Measurements from ENCODE around the gene FBXL14. TPM values are rescaled to one million over a fixed set of nuclear protein-coding genes. Genes with fewer than 3 reads are reported as not detected.

FBXL14 gene
- total RNA-seq, 2 donors from 2014 or later: 26.7 to 30.0 TPM

DNA sequence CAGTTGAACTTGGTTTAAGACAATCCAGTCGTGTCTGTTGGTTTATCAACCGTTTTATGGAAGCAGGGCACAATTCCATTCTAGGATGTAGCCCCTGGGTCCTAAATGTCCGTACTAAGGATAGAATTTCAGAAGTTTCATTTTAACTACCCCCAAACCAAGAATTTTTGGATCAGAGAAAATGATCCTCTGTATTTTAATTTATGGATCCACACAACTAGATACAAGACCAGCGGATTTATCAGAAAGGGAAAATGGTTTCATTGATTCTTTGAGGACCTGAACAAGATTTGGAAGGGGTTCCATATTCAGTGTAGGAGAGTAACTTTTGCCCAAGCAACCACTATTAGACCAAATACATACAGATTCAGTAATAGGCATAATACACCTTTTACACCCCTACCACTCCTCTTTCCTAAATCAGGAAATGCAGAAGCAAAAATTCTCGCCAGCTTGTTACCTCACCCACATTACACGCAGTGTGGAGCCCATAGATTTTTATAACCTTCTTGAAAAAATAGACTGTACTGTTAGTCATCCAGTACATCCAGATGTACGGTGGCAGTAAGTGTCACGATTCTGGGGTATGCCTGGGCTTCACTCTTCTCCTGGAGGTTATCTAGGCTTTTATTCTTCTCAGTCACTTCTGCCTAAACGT is 1.4 kb upstream of the FBXL14 start:
- peak overlapping the region; percentile 97 for H3K27ac Mint-ChIP-seq
- H3K9me3 ChIP-seq (ENCODE audit: control insufficient read depth, low read length, poor library complexity, severe bottlenecking): no peaks in the 10 kb centered on the region
- ATAC-seq (no peak), DNase-seq (no peak)
- no peaks in the 10 kb centered on the region for H3K27me3 Mint-ChIP-seq
- H3K4me3 Mint-ChIP-seq: peak overlapping the region; percentile 96
- H3K36me3 Mint-ChIP-seq (ENCODE audit: low read depth): no peaks in the 10 kb centered on the region
- peaks cover 32% of the 10 kb centered on the region for H3K4me1 Mint-ChIP-seq

DNA sequence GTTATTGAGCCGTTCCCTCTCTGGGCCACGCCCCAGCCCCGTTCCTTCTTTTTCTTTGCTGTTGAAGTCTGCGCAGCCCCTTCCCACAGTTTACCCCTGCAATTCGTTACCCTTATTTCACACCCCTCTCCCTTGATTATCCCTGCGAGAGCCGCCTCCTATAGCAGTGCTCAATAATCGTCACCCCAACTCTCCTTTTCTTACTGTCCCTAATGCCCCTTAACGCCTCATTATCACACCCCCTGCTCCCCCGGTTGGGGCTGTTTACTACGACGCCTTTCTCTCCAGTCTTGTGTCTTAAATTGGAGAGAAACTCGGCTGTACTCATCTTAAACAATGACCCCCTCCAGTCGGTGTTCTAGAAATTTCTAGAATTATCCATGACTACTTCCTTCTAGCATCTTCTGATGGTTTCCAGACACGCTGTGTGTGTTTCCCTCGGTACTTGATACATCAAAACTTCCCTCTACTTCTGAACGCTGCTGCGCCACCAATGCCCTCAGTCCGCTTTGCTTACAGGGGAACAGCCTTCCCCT is 713 bp upstream of the FBXL14 start:
- peaks cover 38% of the 10 kb centered on the region for H3K4me1 Mint-ChIP-seq
- H3K36me3 Mint-ChIP-seq (ENCODE audit: low read depth): no peaks in the 10 kb centered on the region
- H3K4me3 Mint-ChIP-seq: peak overlapping the region; percentile 96
- no peaks in the 10 kb centered on the region for H3K9me3 ChIP-seq (ENCODE audit: control insufficient read depth, low read length, poor library complexity, severe bottlenecking)
- peak overlapping the region; percentile 97 for H3K27ac Mint-ChIP-seq
- no peaks in the 10 kb centered on the region for H3K27me3 Mint-ChIP-seq
- DNase-seq: no peak
- no peak for ATAC-seq

DNA sequence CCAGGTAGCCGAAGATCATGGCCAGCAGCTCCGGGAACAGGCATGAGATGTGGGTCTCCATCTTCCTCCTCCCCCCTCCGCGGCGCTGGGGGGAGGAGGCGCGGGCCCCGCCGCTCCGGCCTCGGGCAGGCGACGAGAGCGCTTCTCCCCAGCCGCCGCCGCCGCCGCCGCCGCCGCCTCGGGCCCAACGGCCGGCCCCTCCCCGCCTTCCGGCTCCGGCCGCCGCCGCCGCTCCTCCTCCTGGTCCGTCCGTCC is 448 bp downstream of the FBXL14 start:
- Mint-ChIP-seq H3K36me3 (ENCODE audit: low read depth) (no peaks in the 10 kb centered on the region), H3K27ac (no peak overlapping the region), H3K27me3 (no peaks in the 10 kb centered on the region), H3K4me3 (peak overlapping the region; percentile 95), H3K4me1 (peaks cover 40% of the 10 kb centered on the region)
- no peaks in the 10 kb centered on the region for H3K9me3 ChIP-seq (ENCODE audit: control insufficient read depth, low read length, poor library complexity, severe bottlenecking)
- no peak for ATAC-seq
- no peak for DNase-seq

DNA sequence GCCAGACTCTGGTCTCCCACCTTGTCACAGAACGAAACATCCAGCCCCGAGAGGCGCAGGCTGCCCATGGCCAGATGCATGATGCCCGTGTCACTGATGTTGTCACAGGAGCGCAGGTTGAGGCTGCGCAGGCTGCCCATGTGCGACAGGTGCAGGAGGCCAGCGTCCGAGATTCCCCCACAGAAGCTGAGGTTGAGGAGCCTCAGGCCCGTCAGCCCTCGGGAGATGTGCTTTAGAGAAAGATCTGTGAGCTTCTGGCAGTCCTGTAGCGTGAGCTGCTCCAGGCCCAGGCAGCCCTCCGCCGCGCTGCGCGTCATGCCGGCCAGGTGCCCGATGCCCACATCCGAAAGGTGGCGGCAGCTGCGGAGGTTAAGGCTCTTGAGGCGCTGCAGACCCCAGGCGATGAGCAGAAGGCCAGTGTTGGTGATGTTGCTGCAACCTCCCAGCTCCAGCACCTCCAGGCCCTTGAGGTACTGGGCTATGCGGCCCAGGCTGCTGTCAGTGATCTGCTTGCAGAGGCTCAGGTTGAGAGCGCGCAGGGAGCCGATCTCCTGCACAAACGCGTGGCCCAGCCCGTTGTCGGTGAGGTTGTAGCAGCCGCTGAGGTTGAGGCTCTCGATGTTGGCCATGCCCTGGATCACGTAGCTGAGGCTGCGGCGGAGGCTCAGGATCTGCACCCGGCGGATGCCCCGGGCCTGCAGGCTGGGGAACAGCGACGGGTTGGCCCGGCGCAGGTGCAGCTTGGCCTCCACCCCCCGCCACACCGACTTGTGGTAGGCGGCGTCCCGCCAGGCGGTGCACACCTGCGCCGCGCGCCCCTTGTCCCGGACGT is 991 bp downstream of the FBXL14 start:
- peak overlapping the region; percentile 93 for H3K27ac Mint-ChIP-seq
- H3K4me1 Mint-ChIP-seq: peaks cover 46% of the 10 kb centered on the region
- peak; percentile 42 to 57 (median 49) for DNase-seq
- peak; percentile 41 for ATAC-seq
- no peaks in the 10 kb centered on the region for H3K36me3 Mint-ChIP-seq (ENCODE audit: low read depth)
- no peaks in the 10 kb centered on the region for H3K9me3 ChIP-seq (ENCODE audit: control insufficient read depth, low read length, poor library complexity, severe bottlenecking)
- H3K27me3 Mint-ChIP-seq: no peaks in the 10 kb centered on the region
- peak overlapping the region; percentile 95 for H3K4me3 Mint-ChIP-seq

DNA sequence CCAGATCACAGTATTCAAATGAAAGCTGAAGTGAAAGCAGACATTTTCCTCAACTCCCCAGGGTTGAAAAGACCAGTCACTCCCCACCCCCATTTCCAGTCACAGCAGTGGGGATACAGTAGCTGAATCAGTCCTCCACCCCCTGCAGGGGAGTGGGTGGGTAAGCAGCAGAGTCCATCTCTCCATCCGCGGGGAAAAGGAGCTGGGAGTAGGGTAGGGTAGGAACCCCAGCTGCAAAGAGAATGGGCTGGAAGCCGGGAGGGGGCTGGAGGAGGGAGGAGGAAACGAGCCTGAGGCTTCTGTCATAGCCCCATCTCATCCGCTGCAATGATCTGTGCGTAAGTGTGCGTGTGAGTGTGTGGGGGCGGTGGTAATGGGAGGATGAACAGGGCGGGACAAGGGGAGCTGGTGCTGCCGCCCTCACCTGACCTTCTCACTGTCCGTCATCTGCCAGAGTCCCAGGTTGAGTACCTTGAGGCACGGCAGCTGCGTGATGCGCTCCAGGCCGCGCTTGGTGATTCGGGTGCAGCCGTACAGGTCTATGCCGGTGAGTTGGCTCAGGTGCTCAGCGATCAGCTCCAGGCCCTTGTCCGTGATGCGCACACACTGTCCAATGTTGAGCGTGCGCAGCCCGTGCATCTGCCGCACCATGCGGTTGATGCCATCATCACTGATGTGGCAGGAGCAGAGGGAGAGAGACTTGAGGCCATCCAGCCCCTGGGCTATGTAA is 1.8 kb downstream of the FBXL14 start:
- peaks cover 49% of the 10 kb centered on the region for H3K4me1 Mint-ChIP-seq

DNA sequence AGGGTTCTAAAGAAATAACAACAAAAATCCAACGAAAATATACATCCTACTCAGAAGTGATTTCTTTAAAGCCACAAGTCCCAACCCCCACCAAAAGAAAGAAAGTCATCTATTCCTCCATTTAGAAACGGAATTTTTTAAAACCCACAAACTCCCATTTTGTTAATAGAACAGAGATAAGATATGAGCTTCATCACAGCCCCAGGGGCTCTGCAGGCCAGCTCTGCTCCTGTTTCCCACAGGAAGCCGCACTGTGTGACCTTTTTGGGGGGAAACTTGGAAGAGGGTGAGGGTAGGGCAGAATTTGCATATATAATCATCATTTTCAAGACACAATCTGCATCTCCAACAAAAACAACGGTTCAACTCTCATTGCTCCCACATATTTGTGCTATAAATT is 2.8 kb downstream of the FBXL14 start:
- H3K36me3 Mint-ChIP-seq (ENCODE audit: low read depth): no peaks in the 10 kb centered on the region
- no peaks in the 10 kb centered on the region for H3K27me3 Mint-ChIP-seq
- DNase-seq: no peak
- no peak for ATAC-seq
- peaks cover 49% of the 10 kb centered on the region for H3K4me1 Mint-ChIP-seq
- peak overlapping the region; percentile 93 for H3K27ac Mint-ChIP-seq
- H3K4me3 Mint-ChIP-seq: peak overlapping the region; percentile 95
- no peaks in the 10 kb centered on the region for H3K9me3 ChIP-seq (ENCODE audit: control insufficient read depth, low read length, poor library complexity, severe bottlenecking)

More for the DNA sequence above, 1.8 kb downstream of the FBXL14 start:
- DNase-seq: peak; percentile 18 to 31 (median 20)
- Mint-ChIP-seq H3K27ac (peak overlapping the region; percentile 93), H3K36me3 (ENCODE audit: low read depth) (no peaks in the 10 kb centered on the region), H3K27me3 (no peaks in the 10 kb centered on the region), H3K4me3 (peak overlapping the region; percentile 95)
- no peaks in the 10 kb centered on the region for H3K9me3 ChIP-seq (ENCODE audit: control insufficient read depth, low read length, poor library complexity, severe bottlenecking)
- ATAC-seq: peak; percentile 35

DNA sequence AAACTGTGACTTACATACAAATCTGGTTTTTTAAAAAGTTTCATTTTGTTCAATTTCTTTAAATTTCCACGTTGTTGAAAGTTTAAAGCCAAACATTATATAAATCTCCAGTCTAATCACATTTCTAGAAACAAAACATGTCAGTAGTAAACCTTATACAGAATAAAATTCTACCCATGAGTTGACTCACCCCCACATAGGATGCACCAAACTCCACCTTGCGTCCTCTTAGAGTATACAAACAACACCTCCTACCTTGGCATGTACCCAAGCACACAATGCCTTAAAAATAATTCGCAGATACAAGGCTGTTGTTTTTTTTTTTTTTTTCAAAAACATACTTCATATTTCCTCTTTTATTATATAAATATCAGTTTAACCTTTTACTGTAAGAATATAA is 3.3 kb downstream of the FBXL14 start:
- H3K4me1 Mint-ChIP-seq: peaks cover 48% of the 10 kb centered on the region
- peak overlapping the region; percentile 95 for H3K4me3 Mint-ChIP-seq
- ATAC-seq (no peak), DNase-seq (peak in 1 of 3 donors; percentile 14)
- no peaks in the 10 kb centered on the region for H3K27me3 Mint-ChIP-seq
- H3K27ac Mint-ChIP-seq: peak overlapping the region; percentile 93
- no peaks in the 10 kb centered on the region for H3K9me3 ChIP-seq (ENCODE audit: control insufficient read depth, low read length, poor library complexity, severe bottlenecking)
- no peaks in the 10 kb centered on the region for H3K36me3 Mint-ChIP-seq (ENCODE audit: low read depth)

DNA sequence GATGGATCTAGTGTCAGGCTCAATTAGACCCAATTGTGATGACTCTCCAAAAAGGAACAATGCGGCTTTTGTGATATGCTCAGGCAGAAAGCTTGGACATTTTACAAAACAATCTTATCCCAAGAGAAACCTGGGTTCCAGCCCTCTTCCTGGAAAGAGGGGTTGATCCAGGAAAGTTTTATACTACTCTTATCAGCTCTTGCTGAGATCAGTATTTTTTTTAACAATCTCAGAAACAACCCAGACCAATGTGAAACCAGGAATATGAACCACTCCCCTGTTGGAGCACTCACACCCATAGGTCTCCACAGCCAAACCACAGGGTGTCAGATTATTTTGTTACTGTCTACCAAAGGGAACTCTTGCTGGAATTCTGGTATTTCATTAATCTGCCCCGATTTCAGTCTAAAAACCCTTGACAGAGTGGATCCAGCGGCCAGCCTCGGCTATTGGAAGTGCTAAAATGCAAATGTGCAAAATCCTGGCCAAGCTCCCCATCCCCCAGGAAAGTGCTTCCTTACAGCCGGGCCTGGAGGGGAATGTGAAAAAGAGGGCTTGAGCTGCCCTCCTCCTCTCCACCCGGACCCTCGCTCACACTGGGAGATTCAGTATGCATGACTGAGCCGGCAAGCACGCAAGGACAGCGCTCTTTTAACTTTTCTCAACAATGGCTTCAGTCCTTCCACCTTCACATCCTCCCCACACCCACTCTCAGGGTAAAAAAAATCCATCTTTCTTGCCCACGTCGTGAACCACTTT is 4.0 kb downstream of the FBXL14 start:
- H3K27ac Mint-ChIP-seq: peak overlapping the region; percentile 93
- no peaks in the 10 kb centered on the region for H3K36me3 Mint-ChIP-seq (ENCODE audit: low read depth)
- H3K27me3 Mint-ChIP-seq: no peaks in the 10 kb centered on the region
- H3K4me3 Mint-ChIP-seq: peak overlapping the region; percentile 95
- DNase-seq (no peak), ATAC-seq (no peak)
- no peaks in the 10 kb centered on the region for H3K9me3 ChIP-seq (ENCODE audit: control insufficient read depth, low read length, poor library complexity, severe bottlenecking)
- H3K4me1 Mint-ChIP-seq: peaks cover 46% of the 10 kb centered on the region

DNA sequence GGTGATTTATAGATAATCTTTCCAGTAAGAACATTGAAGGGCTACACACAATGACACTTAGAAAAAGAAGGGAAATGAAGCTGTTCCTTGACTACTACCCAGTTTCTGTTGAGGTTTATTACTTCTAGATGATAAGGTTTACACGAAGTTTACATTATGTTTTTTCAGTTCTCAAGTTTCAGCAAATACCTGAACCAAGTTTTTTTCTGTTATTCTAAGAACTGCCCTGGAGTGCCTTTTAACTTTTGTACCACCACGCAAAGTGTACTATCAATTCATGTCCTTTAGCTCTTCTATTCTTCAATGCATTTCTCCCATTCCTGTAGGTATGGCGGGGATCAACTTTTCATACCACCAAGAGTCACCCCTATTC is 5.8 kb downstream of the FBXL14 start:
- peak overlapping the region; percentile 49 for H3K27ac Mint-ChIP-seq
- no peak for DNase-seq
- no peaks in the 10 kb centered on the region for H3K9me3 ChIP-seq (ENCODE audit: control insufficient read depth, low read length, poor library complexity, severe bottlenecking)
- H3K36me3 Mint-ChIP-seq (ENCODE audit: low read depth): no peaks in the 10 kb centered on the region
- H3K4me1 Mint-ChIP-seq: peaks cover 40% of the 10 kb centered on the region
- no peaks in the 10 kb centered on the region for H3K27me3 Mint-ChIP-seq
- no peak for ATAC-seq
- H3K4me3 Mint-ChIP-seq: no peak overlapping the region

DNA sequence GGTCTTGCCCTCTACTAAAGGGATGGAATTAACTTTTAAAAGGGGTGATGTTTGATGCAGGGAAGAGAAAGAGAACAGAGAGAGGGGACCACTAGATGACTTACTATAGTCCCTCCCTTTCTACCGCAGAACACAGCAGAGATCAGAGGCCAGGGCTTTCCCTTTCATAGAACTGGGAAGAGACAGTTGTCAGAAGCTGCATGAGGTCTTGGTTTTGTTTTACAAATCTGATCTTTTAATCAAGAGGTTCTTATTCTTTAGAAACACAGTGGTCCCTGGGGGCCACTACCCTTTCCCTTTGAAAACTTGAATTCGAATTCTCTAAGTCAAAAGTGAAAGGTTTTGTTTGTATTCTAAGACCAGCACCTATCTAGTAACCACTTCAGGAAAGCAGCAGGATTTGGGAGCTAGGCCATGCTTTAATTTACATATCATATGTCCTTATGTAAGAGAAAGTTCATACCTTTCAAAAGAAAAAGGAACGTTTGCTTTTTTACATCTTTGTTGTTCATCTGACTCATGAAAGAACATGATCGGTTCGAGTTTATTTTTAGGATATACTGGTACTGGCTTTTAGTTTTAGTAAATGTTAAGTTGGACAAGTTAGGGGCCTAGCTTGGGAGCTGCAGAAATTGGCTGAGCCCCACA is 6.3 kb downstream of the FBXL14 start:
- H3K27me3 Mint-ChIP-seq: no peaks in the 10 kb centered on the region
- no peaks in the 10 kb centered on the region for H3K36me3 Mint-ChIP-seq (ENCODE audit: low read depth)
- peaks cover 42% of the 10 kb centered on the region for H3K4me1 Mint-ChIP-seq
- ATAC-seq (no peak), DNase-seq (no peak)
- H3K27ac Mint-ChIP-seq: peak overlapping the region; percentile 49
- no peaks in the 10 kb centered on the region for H3K9me3 ChIP-seq (ENCODE audit: control insufficient read depth, low read length, poor library complexity, severe bottlenecking)
- H3K4me3 Mint-ChIP-seq: no peak overlapping the region

DNA sequence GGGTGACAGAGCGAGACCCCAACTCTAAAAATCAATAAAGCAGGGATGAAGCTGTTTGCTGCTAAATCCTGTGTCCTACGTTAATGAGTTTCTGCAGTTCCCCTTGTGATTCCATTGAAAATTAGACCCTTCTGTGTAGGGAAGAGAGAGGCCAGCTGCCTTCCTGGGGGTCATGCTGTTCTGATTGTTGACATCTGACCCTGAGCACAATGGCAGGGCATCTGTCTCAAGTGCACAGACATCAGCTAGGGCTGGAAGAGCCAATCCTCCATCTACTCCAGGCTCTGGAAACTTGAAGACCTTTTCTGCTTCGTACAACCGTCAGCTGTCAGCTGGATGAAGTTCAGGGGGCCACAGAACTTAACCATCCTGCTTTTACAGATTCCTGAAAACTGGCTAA is 10.1 kb downstream of the FBXL14 start:
- no peaks in the 10 kb centered on the region for H3K27me3 Mint-ChIP-seq
- no peak overlapping the region for H3K4me3 Mint-ChIP-seq
- H3K27ac Mint-ChIP-seq: no peak overlapping the region
- H3K4me1 Mint-ChIP-seq: peaks cover 14% of the 10 kb centered on the region
- ATAC-seq: no peak
- no peaks in the 10 kb centered on the region for H3K36me3 Mint-ChIP-seq (ENCODE audit: low read depth)
- H3K9me3 ChIP-seq (ENCODE audit: control insufficient read depth, low read length, poor library complexity, severe bottlenecking): no peaks in the 10 kb centered on the region
- no peak for DNase-seq

DNA sequence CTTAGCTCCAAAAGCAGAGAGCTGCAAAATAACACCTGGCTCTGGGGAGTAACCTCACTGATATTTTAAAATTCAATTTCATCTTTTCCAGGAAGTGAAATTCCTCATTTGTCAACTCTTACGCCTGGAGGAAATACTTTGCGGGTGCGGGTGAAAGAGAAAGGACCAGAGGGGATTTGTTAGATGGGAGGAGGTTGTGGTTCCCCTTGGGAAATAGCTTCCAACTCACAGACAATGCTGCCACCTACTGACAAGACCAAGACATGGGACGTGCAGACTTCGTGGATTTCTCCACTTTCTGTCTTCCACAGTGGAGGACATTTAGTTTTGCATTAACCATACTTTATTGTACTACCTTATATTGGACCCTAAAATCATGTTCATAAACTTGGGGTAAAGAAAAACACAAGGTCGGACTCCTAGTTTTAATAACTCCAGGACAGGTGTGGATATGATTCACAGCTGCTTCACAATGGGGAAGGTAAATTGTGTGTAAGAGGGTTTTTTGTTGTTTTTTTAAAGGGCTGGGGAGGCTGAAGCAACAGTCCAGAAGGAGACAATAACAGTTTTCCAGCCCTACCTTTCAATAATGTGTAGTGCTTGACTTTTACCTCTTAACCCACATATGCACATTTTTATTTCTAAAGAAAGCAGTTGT is 10.8 kb downstream of the FBXL14 start:
- Mint-ChIP-seq H3K36me3 (ENCODE audit: low read depth) (no peaks in the 10 kb centered on the region), H3K4me1 (peaks cover 10% of the 10 kb centered on the region), H3K27ac (peak overlapping the region; percentile 54), H3K27me3 (no peaks in the 10 kb centered on the region), H3K4me3 (no peak overlapping the region)
- no peaks in the 10 kb centered on the region for H3K9me3 ChIP-seq (ENCODE audit: control insufficient read depth, low read length, poor library complexity, severe bottlenecking)
- ATAC-seq: peak; percentile 83
- DNase-seq: peak; percentile 20 to 53 (median 34)
